HG02678 (cell line): ENCODE data around the gene FAM168A.

Experiments
- ATAC-seq: cut with Tn5 transposase; IDR thresholded peaks from one replicate; pipeline ENCODE4 v1.9.1; 2021; ENCODE audit warnings: mild to moderate bottlenecking, moderate library complexity; ENCODE audit not compliant: unreplicated experiment

The FAM168A gene

DNA sequence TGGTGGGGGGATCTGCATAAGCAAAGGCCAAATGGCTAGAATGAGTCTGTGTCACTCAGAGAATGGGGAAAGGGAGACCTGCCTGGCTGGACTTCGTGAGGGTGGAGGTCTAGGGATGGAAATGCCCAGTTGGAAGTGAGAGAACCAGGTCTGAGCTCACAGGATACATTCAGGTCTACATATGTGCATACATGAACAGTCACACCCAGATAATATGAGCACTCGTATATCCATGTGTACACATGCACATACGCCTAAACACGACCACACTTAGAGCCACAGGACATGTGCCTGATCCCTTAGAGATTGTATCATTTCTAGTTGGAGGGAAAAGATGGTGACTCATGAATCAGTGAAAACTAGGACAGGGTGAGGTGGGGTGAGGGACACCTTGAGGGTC, 242.8 kb downstream of the FAM168A start:
- no peak for ATAC-seq

DNA sequence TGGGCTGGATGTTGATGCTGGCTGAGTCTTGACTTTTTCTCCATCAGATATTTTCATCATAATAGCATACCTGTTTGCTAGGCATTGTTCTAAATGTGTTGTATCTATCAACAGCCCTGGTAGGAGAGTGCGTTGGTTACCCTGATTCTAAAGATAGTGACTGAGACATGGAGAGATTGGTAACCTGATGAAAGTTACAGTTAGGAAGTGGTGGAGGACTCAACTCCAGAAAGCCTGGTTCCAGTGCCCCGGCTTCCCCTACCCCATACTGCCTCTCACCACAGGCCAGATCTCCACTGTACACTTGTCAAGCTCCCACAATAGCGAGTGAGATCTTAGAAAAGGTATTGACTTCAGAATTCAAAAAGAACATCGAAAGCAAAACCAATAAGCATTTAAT, 244.5 kb downstream of the FAM168A start:
- ATAC-seq: no peak

- ATAC-seq: no peak
These were observed 246.8 kb downstream of the FAM168A start for GRCh38 chr11:73350908-73351636.
